ENCODE measurements around the gene OXA1L.

Gene OXA1L

GRCh38 chr14:22774011-22774706, 7.7 kb downstream of the OXA1L start:
- TF ChIP-seq REST (IDR thresholded peaks at IDR 0.05; ENCODE audit: insufficient read depth in 1 of 2, low read depth in 2 of 2, low read length in 2 of 2) (no peak), POLR2AphosphoS5 (IDR thresholded peaks at IDR 0.05; ENCODE audit: low read depth, low read length) (0 out of 2 replicates have a peak, but pooled peaks have one; percentile 27)

- TF ChIP-seq SIN3A (IDR thresholded peaks at IDR 0.05; ENCODE audit: borderline replicate concordance, insufficient read depth, low read length): no peak
- TF ChIP-seq TAF1 (IDR thresholded peaks at IDR 0.05; ENCODE audit: borderline replicate concordance, insufficient read depth, low read length): no peak
- TF ChIP-seq REST (IDR thresholded peaks at IDR 0.05; ENCODE audit: insufficient read depth in 1 of 2, low read depth in 2 of 2, low read length in 2 of 2): no peak
- no peak for TF ChIP-seq POLR2AphosphoS5 (IDR thresholded peaks at IDR 0.05; ENCODE audit: low read depth, low read length)
- no peak for TF ChIP-seq FOXP2 (optimal IDR thresholded peaks at IDR 0.05; ENCODE audit: borderline replicate concordance, extremely low read depth, extremely low read length, insufficient read depth)
These were observed 9.7 kb downstream of the OXA1L start for GRCh38 chr14:22776215-22776614.

- no peak for TF ChIP-seq REST (IDR thresholded peaks at IDR 0.05; ENCODE audit: insufficient read depth in 1 of 2, low read depth in 2 of 2, low read length in 2 of 2)
- no peak for TF ChIP-seq SIN3A (IDR thresholded peaks at IDR 0.05; ENCODE audit: borderline replicate concordance, insufficient read depth, low read length)
- TF ChIP-seq FOXP2 (optimal IDR thresholded peaks at IDR 0.05; ENCODE audit: borderline replicate concordance, extremely low read depth, extremely low read length, insufficient read depth): no peak
- no peak for TF ChIP-seq POLR2AphosphoS5 (IDR thresholded peaks at IDR 0.05; ENCODE audit: low read depth, low read length)
- no peak for TF ChIP-seq TAF1 (IDR thresholded peaks at IDR 0.05; ENCODE audit: borderline replicate concordance, insufficient read depth, low read length)
These were observed 11.6 kb downstream of the OXA1L start for GRCh38 chr14:22778084-22778483.

GRCh38 chr14:22780105-22780679, 13.7 kb downstream of the OXA1L start:
- TF ChIP-seq FOXP2 (optimal IDR thresholded peaks at IDR 0.05; ENCODE audit: borderline replicate concordance, extremely low read depth, extremely low read length, insufficient read depth) (no peak), REST (IDR thresholded peaks at IDR 0.05; ENCODE audit: insufficient read depth in 1 of 2, low read depth in 2 of 2, low read length in 2 of 2) (no peak), SIN3A (IDR thresholded peaks at IDR 0.05; ENCODE audit: borderline replicate concordance, insufficient read depth, low read length) (no peak), POLR2AphosphoS5 (IDR thresholded peaks at IDR 0.05; ENCODE audit: low read depth, low read length) (no peak), TAF1 (IDR thresholded peaks at IDR 0.05; ENCODE audit: borderline replicate concordance, insufficient read depth, low read length) (no peak)
